PC-3 (cell line): Measurements from ENCODE around the gene TBX5. TPM values are rescaled to one million over a fixed set of nuclear protein-coding genes. Genes with fewer than 3 reads are reported as not detected.

Experiments
- ATAC-seq: fragments of 200-7000 bp; cut with Tn5 transposase; 2 replicates; pipeline ENCODE4 v1.9.1; 2020; ENCODE audit warnings: mild to moderate bottlenecking, moderate library complexity
- BruUV-seq: library from RNA; stranded (reverse); fragments of 400-500 nt; replicated peaks from 2 replicates; lab custom pipeline; 2021; lab: Mats Ljungman, UMichigan
- CTCF ChIA-PET: fragments of 300-600 bp; sonication (Branson Sonifier 250); formaldehyde crosslinking; loops from one replicate; lab custom pipeline; 2022; ENCODE audit warnings: antibody characterized with exemption; lab: Charles Lee
- POLR2A ChIA-PET: fragments of 300-600 bp; sonication (Branson Sonifier 250); formaldehyde crosslinking; loops from one replicate; lab custom pipeline; 2022; ENCODE audit warnings: antibody characterized with exemption; ENCODE audit not compliant: unreplicated experiment; lab: Charles Lee
- DNase-seq: peaks from one replicate; pipeline ENCODE4 v3.0.0-alpha.2; 2015
- H2AFZ ChIP-seq: fragments of 300-600 bp; sonication (generic); 2 replicates; pipeline ENCODE4 v1.6.0; 2016; ENCODE audit warnings: antibody characterized with exemption, low read length
- H3F3A ChIP-seq: fragments of 300-600 bp; sonication (generic); one replicate; pipeline ENCODE4 v1.6.0; 2017; ENCODE audit warnings: antibody characterized with exemption, low read length, control low read depth, mild to moderate bottlenecking; ENCODE audit not compliant: unreplicated experiment
- H3K27ac ChIP-seq: fragments of 300-600 bp; sonication (generic); 2 replicates; pipeline ENCODE4 v1.5.1; 2016; ENCODE audit warnings: mild to moderate bottlenecking, low read length
- H3K27me3 ChIP-seq: fragments of 300-600 bp; sonication (generic); 2 replicates; pipeline ENCODE4 v1.6.1; 2016; ENCODE audit warnings: low read length, mixed read lengths
- H3K36me3 ChIP-seq: fragments of 300-600 bp; sonication (generic); 2 replicates; pipeline ENCODE4 v1.6.1; 2016; ENCODE audit warnings: low read depth, mixed run types, low read length, mixed read lengths
- H3K4me1 ChIP-seq: fragments of 300-600 bp; sonication (generic); 2 replicates; pipeline ENCODE4 v1.5.1; 2016; ENCODE audit warnings: low read length; ENCODE audit not compliant: insufficient read depth
- H3K4me2 ChIP-seq: fragments of 300-600 bp; sonication (generic); 2 replicates; pipeline ENCODE4 v1.6.0; 2016; ENCODE audit warnings: low read length
- H3K4me3 ChIP-seq: fragments of 300-600 bp; sonication (generic); 2 replicates; pipeline ENCODE4 v1.5.1; 2016; ENCODE audit warnings: mild to moderate bottlenecking, low read length, mixed read lengths
- H3K79me2 ChIP-seq: fragments of 300-600 bp; sonication (generic); 2 replicates; pipeline ENCODE4 v1.6.1; 2017; ENCODE audit warnings: low read length, mixed read lengths
- H3K9ac ChIP-seq: fragments of 300-600 bp; sonication (generic); 2 replicates; pipeline ENCODE4 v1.6.0; 2016; ENCODE audit warnings: mild to moderate bottlenecking, low read length
- H3K9me2 ChIP-seq: fragments of 300-600 bp; sonication (generic); replicated peaks from 2 replicates; pipeline ENCODE4 v1.6.1; 2016; ENCODE audit warnings: mixed run types, low read length, mixed read lengths
- H3K9me3 ChIP-seq: fragments of 300-600 bp; sonication (generic); 2 replicates; pipeline ENCODE4 v1.6.1; 2016; ENCODE audit warnings: low read length, mixed read lengths
- H4K20me1 ChIP-seq: fragments of 300-600 bp; sonication (generic); 2 replicates; pipeline ENCODE4 v1.6.1; 2016; ENCODE audit warnings: low read length, mixed read lengths
- CTCF ChIP-seq: fragments of 300-600 bp; sonication (generic); conservative IDR thresholded peaks from 2 replicates; pipeline ENCODE4 v1.5.1; 2017; ENCODE audit warnings: antibody characterized with exemption, low read depth, mild to moderate bottlenecking, low read length
- EZH2 ChIP-seq: fragments of 300-600 bp; sonication (generic); IDR thresholded peaks from one replicate; pipeline ENCODE4 v1.6.1; 2017; ENCODE audit warnings: antibody characterized with exemption, mild to moderate bottlenecking, low read length; ENCODE audit not compliant: unreplicated experiment
- EZH2phosphoT487 ChIP-seq: fragments of 300-600 bp; sonication (generic); IDR thresholded peaks from 2 replicates; pipeline ENCODE4 v1.6.1; 2018; ENCODE audit warnings: mild to moderate bottlenecking, antibody characterized with exemption, low read length, borderline replicate concordance
- intact Hi-C: fragments of 100-400 bp; cut with micrococcal nuclease; formaldehyde crosslinking; loops from 2 replicates; pipeline ENCODE4 v1.9.0; 2023
- total RNA-seq: library from RNA; depleted of rRNA; stranded (reverse); fragments of >200 nt; gene quantifications from 2 replicates; pipeline ENCODE4 v1.2.3, GENCODE V29; 2014

Gene TBX5
- total RNA-seq, 1 experiment from 2014 or later = not detected

- TF ChIP-seq CTCF (no peak), EZH2phosphoT487 (no peak), EZH2 (no peak)
- Histone ChIP-seq H3K4me3 (no peak overlapping the region), H4K20me1 (no peaks in the 10 kb centered on the region), H3K36me3 (no peaks in the 10 kb centered on the region), H3K4me1 (no peaks in the 10 kb centered on the region), H3K27me3 (peaks cover 68% of the 10 kb centered on the region), H3K4me2 (no peak overlapping the region), H3F3A (no peaks in the 10 kb centered on the region), H3K9me2 (no peaks in the 10 kb centered on the region), H2AFZ (no peak overlapping the region), H3K79me2 (no peaks in the 10 kb centered on the region), H3K9me3 (no peaks in the 10 kb centered on the region), H3K9ac (no peak overlapping the region), H3K27ac (no peak overlapping the region)
- BruUV-seq = no TSS peak
- ATAC-seq (no peak), DNase-seq (no peak)
- intact Hi-C loops = no loop called here
- CTCF ChIA-PET = no interaction called here
- POLR2A ChIA-PET = no interaction called here
Observed at GRCh38 chr12:114420182-114420943, 14.4 kb upstream of the TBX5 start.

GRCh38 chr12:114416028-114416427, 10.1 kb upstream of the TBX5 start:
- no peaks in the 10 kb centered on the region for H3K36me3 ChIP-seq
- no peak overlapping the region for H3K9ac ChIP-seq
- no peak overlapping the region for H3K27ac ChIP-seq
- ChIA-PET POLR2A (no interaction called here), CTCF (no interaction called here)
- no peaks in the 10 kb centered on the region for H3K4me1 ChIP-seq
- DNase-seq (no peak), ATAC-seq (no peak)
- intact Hi-C loops = no loop called here
- no peaks in the 10 kb centered on the region for H3F3A ChIP-seq
- TF ChIP-seq EZH2 (no peak), CTCF (no peak)
- no TSS peak for BruUV-seq
- no peaks in the 10 kb centered on the region for H3K79me2 ChIP-seq
- H4K20me1 ChIP-seq = no peaks in the 10 kb centered on the region
- no peak overlapping the region for H3K4me2 ChIP-seq
- peaks cover 79% of the 10 kb centered on the region for H3K27me3 ChIP-seq
- no peaks in the 10 kb centered on the region for H3K9me3 ChIP-seq
- no peaks in the 10 kb centered on the region for H3K9me2 ChIP-seq
- H2AFZ ChIP-seq = no peak overlapping the region
- H3K4me3 ChIP-seq = no peak overlapping the region

GRCh38 chr12:114415525-114415868, 9.6 kb upstream of the TBX5 start:
- Histone ChIP-seq H3K9me3 (no peaks in the 10 kb centered on the region), H3K27me3 (peaks cover 79% of the 10 kb centered on the region), H3K9ac (no peak overlapping the region), H3K4me2 (no peak overlapping the region), H4K20me1 (no peaks in the 10 kb centered on the region), H3K4me3 (no peak overlapping the region), H3K79me2 (no peaks in the 10 kb centered on the region), H3F3A (no peaks in the 10 kb centered on the region), H3K4me1 (no peaks in the 10 kb centered on the region), H2AFZ (no peak overlapping the region), H3K36me3 (no peaks in the 10 kb centered on the region), H3K27ac (no peak overlapping the region), H3K9me2 (no peaks in the 10 kb centered on the region)
- no TSS peak for BruUV-seq
- ATAC-seq (no peak), DNase-seq (no peak)
- ChIA-PET POLR2A (no interaction called here), CTCF (no interaction called here)
- intact Hi-C loops = no loop called here
- no peak for TF ChIP-seq EZH2phosphoT487
- TF ChIP-seq EZH2 = no peak
- no peak for TF ChIP-seq CTCF
